GM13976 (cell line): ENCODE results near the gene LONRF2.
A peak's percentile ranks its signal among the peaks of the same experiment; 100 is the strongest.

ENCODE experiments used
- DNase-seq: peaks from one replicate; pipeline ENCODE4 v3.0.0; 2012; ENCODE audit warnings: low spot score
- in situ Hi-C: fragments of 300-500 bp; cut with MboI; formaldehyde crosslinking; loops from one replicate; pipeline ENCODE4 v1.12.0; 2022; ENCODE audit warnings: low sequenced_read_pairs, mixed read lengths, inconsistent platforms; ENCODE audit not compliant: unreplicated experiment
- TF ChIP-seq, protein P1 (sequence below): IDR thresholded peaks from 2 replicates; pipeline ENCODE4 v1.5.1; 2012; ENCODE audit warnings: borderline replicate concordance, mild to moderate bottlenecking; ENCODE audit not compliant: insufficient read depth; ENCODE audit errors: extremely low read depth, missing control alignments, control extremely low read depth

LONRF2 gene

DNA sequence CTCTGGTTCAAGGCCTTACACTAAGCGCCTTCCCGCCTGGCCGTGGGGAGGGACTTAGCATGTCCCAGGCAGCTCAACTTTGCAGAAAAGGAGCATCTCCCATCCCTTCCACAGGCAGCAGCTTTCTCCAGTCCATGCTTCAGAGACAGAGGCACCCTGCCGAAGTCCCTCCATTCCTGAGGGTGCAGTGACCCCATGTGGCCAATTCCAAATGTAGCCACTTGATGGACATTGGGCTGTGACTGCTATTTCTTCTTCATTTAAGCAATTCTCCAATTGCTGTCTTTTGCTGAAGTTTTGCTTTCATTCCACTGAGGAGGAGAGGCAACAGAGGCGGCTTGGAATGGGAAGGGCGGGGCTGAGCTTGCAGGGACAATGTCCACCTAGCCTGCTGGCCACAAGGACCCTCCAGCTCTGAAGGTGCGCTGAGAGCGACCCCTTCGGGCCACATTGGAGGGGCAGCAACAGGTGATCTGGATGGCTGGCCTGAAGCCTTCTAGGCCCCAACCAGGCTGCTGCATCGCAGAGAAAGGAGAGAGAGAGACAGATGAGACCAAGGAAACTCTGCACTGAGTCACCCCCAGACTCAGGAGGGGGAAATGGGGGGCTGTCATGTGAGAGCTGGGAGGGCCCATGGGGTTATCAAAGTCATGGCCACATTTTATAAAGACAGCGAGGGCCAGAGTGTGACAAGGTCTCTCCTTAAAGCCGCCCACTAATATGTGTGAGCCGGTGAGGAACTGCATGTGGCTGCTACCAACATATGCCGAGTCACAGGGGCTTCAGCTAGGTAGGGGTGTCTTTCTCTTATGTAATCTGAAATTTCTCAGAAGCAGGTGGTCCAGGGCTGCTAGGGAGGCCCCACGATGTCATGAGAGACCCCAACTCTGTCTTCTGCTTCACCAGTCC lies 61.3 kb downstream of the LONRF2 start:
- TF ChIP-seq, protein P1, sequence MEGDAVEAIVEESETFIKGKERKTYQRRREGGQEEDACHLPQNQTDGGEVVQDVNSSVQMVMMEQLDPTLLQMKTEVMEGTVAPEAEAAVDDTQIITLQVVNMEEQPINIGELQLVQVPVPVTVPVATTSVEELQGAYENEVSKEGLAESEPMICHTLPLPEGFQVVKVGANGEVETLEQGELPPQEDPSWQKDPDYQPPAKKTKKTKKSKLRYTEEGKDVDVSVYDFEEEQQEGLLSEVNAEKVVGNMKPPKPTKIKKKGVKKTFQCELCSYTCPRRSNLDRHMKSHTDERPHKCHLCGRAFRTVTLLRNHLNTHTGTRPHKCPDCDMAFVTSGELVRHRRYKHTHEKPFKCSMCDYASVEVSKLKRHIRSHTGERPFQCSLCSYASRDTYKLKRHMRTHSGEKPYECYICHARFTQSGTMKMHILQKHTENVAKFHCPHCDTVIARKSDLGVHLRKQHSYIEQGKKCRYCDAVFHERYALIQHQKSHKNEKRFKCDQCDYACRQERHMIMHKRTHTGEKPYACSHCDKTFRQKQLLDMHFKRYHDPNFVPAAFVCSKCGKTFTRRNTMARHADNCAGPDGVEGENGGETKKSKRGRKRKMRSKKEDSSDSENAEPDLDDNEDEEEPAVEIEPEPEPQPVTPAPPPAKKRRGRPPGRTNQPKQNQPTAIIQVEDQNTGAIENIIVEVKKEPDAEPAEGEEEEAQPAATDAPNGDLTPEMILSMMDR, result peak; percentile 39
- in situ Hi-C loops, result loop anchor here (10.0 to 25.0 kb wide), 3 partner anchors 124 to 726 kb away; no protein-coding TSS in a partner anchor
- peak; percentile 70 for DNase-seq

DNA sequence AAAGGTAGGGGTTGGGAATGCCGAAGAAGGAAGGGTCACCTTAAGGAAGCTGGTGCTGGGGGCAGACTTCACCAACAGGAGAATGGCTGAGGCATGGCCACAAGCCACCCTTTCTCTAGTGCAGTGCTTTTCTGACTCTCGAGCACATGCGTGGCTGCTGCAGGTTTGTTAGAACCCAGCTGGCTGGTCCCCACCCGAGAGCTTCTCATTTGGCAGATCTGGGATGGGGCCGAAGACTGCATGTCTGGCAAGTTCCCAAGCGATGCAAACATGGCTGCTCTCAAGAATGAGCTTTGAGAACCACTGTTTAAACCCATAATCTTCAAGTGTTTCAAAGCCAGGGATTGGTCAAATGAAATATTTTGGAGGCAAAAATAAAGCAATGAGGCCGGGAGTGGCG lies 63.2 kb downstream of the LONRF2 start:
- in situ Hi-C loops, result loop anchor here (25.0 kb wide), 1 partner anchor 728 kb away; no protein-coding TSS in a partner anchor
- TF ChIP-seq, protein P1, result no peak
- no peak for DNase-seq

DNA sequence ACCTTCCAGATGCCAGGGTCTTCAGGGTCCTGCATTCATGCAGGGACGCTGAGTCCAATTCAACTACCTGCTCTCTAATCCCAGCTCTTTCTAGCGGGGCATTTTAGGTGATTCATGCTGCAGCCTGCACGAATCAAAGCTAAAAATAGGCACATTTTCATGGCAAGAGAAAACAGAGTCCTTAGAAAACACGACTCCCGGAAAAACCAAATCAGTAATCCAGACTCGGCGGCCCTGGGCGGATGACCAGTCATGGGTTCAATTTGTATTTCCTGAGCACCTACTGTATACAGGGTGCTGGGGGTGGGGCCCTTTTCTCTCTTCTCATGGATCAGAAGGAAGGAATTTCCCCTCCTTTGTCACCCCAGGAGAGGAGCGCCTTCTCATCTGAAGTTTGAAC lies 64.4 kb downstream of the LONRF2 start:
- DNase-seq, result no peak
- in situ Hi-C loops, result loop anchor here (25.0 kb wide), 1 partner anchor 729 kb away; no protein-coding TSS in a partner anchor
- TF ChIP-seq, protein P1, result no peak

DNA sequence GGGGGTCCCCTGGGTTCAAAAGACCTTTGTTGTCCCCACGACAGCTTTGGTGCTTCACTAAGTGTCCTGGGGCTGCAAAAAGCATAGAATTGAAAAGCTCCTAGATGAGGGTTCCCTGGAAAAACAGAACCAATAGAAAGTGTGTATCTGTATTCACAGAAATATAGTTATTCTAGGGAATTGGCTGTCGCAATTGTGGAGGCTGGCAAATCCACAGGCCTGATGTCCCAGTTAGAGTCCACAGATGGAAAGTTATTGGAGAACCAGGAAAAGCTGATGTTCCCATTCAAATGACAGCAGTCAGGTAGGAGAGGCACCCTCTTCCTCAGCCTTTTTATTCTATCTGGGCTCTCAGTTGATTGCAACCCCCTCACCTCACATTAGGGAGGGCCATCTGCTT lies 65.5 kb downstream of the LONRF2 start:
- DNase-seq, result no peak
- in situ Hi-C loops, result loop anchor here (25.0 kb wide), 1 partner anchor 730 kb away; no protein-coding TSS in a partner anchor
- TF ChIP-seq, protein P1, result no peak

DNA sequence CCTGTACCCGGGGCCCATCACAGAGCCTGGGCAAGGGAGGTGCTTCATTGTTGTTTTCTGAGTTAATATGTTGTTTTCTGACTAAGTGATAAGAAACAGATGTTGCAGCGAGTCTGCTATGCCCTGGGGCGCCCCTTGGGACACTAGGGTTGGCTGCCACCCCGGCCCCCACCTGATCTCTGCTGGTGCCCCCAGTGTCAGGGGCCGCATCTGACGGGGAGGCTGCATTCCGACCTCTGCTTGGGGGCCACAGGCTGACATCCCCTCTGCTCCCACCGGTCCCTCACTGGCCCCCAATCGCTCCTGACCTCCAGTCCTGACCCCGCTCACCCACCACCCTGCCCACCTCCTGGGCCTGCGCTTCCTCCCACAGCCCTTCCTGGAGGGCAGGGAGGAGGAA lies 65.9 kb downstream of the LONRF2 start:
- in situ Hi-C loops, result loop anchor here (25.0 kb wide), 1 partner anchor 731 kb away; no protein-coding TSS in a partner anchor
- TF ChIP-seq, protein P1, result no peak
- DNase-seq, result no peak

DNA sequence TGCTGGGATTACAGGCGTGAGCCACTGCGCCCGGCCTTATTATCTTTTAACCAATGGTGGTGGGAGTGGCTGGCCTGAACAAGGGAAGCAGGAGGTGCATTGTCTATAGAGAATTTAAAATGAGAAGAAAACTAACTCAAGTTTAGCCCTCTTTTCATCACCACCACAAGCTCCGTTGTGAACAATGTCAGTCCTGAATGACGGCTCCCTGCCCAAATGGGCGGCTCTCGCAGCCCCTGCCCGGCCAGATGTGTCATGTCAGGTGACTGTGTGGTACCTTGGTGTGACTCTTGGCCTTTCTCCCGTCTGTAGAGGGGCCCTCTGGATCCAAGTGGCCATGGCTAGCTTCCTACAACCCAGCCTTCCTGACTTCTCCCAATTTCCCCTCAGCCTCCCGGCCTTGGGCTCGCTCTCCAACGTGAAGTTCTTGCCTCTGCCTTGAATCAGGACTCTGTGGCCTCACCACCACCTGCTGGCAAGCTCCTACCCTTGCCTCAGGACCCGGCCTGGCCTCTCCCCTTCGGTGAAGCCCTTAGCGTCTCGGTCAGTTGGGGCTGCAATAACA lies 67.6 kb downstream of the LONRF2 start:
- no peak for DNase-seq
- TF ChIP-seq, protein P1, result no peak
- in situ Hi-C loops, result loop anchor here (25.0 kb wide), 1 partner anchor 733 kb away; no protein-coding TSS in a partner anchor
